Testis (tissue), 2 donors: ENCODE data around the gene NMBR.

Experiments used
- POLR2A ChIP-seq: fragments of 450-650 bp; IDR thresholded peaks from one replicate; pipeline ENCODE4 v1.6.1; 2017; ENCODE audit warnings: antibody characterized with exemption, mild to moderate bottlenecking, moderate library complexity
- TF ChIP-seq, protein P1 (sequence below), 3 experiments: fragments of 450-650 bp in 2 of 3; fragments of 200-600 bp in 1 of 3; sonication (generic) in 1 of 3; IDR thresholded peaks; one replicate each; pipeline ENCODE4 v1.5.1; 2016 to 2019; ENCODE audit warnings: antibody characterized with exemption in 3 of 3, mild to moderate bottlenecking in 2 of 3, moderate library complexity in 1 of 3

DNA sequence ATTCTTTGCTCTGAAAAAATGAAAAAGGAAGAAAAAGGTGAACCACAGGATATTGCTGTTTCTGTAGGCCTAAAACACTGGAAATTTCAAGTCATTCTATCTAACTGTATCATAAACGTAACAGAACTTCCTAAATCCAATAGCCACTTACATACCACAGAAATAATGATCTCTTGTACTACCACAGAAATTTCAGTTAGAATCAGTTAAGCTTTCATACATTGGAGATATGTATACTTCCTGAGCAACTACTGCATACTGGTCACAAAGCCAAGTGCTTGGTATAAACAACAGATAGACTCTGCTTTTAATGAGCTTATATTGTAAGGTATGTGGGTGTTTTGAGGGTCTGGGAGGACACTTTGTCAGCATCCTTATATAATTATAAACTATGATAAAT lies 38.7 kb upstream of the NMBR start:
- TF ChIP-seq, protein P1, sequence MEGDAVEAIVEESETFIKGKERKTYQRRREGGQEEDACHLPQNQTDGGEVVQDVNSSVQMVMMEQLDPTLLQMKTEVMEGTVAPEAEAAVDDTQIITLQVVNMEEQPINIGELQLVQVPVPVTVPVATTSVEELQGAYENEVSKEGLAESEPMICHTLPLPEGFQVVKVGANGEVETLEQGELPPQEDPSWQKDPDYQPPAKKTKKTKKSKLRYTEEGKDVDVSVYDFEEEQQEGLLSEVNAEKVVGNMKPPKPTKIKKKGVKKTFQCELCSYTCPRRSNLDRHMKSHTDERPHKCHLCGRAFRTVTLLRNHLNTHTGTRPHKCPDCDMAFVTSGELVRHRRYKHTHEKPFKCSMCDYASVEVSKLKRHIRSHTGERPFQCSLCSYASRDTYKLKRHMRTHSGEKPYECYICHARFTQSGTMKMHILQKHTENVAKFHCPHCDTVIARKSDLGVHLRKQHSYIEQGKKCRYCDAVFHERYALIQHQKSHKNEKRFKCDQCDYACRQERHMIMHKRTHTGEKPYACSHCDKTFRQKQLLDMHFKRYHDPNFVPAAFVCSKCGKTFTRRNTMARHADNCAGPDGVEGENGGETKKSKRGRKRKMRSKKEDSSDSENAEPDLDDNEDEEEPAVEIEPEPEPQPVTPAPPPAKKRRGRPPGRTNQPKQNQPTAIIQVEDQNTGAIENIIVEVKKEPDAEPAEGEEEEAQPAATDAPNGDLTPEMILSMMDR (IDR thresholded peaks at IDR 0.05): no peak
- no peak for TF ChIP-seq POLR2A
